CD4-positive, alpha-beta T cell treated with Interleukin-15 for 1 hour (primary cell): Measurements from ENCODE around the gene THUMPD1.
"Not testable (repeated sequence)": the region's sequence is repeated elsewhere in the genome, so short reads cannot be mapped to it uniquely, and the experiment has no call there.

ENCODE experiments used
- DNase-seq: peaks from one replicate; pipeline ENCODE4 v3.0.0-alpha.2; 2020

THUMPD1 gene

DNA sequence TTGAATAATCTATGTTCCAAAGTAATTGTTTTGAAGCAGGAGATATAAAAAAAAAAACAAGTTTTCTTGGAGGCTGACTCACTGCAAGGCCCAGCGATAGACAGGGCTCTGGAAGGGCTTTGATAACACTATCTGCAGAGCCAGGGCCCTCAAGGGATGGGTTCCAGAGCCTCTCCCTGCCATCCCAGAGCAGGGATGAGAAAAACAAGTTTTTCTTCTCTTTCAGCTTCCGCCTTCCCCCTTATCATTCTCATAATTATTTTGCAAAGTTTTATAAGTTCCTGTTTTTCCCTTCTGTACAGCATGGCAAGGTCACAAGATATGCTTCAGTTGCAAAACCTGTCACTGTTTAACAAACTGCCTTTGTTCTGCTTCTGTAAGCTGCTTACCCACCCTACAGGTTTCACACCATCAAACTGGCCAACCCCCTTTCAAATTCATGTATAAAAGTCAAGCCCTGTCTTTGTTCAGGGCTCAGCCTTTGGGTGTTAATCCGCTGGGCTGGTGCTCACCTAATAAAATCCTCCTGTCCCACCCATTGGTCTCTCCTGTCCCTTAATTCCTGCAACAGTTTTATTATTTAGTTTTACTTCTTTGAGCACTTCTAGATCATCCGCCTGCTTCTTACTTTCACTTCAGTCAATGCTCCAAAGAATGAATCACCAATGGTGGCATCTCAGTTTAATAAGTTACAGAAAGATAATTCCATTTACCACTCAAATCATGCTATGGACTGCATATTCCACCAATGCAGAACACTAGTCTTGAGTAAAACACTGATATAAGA, 5.6 kb upstream of the THUMPD1 start:
- DNase-seq, result no peak

DNA sequence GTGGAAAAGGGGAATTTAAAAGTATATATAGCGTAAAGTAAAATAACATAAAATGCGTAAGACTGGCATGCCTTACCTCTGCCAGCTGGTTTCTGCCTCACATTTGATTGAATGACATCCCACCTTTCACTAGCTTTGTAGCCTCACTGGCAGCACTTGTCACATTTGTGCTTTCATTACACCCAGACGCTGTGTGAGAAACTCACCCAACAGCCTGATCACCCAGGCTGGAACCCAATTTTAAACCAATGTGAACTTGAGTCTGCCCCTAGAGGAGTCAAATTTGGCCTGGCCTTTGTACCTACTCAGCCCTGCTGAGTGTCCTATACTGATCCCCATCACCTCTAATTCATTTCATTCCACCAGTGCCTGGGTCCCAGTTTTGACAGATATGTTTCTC, 4.8 kb upstream of the THUMPD1 start:
- no peak for DNase-seq

DNA sequence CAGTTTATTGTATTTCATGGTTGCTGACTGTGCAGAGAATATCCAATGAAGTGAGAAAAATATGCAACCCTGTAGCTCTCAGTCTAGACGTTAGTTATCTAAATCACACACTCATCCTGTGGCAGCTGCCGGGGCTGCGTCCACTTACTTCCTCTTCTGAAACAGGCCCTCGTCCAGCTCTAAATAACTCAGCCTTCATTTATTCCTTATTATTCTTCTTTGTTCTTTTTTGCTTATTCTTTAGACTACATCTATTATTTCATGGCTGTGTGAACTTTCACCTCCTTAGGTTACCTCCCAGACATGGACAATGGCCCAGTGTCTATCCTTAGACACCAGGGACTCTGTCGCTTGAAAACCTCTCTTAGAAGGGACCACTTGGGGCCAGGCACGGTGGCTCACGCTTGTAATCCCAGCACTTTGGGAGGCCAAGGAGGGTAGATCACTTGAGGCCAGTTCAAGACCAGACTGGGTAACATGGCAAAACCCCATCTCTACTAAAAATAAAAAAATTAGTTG, 3.4 kb upstream of the THUMPD1 start:
- peak; percentile 21 for DNase-seq

DNA sequence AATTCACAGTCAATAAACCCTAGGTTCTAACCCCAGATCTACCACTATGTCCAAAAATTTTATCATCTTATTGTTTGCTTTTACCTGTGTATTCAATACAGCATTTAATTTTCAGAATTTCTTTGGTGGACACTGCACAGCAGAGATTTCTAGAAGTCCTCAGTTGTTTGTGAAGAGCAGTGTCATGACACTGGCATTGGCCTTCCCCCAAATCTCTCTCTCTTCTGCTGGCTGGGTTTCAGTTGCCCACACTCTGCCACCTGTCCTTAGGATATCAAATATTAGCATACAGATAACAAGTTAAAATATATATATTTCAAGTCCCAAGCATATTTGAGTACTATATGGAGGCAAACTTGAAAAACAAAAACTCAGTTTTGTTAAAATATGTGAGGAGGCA, 2.0 kb upstream of the THUMPD1 start:
- no peak for DNase-seq

DNA sequence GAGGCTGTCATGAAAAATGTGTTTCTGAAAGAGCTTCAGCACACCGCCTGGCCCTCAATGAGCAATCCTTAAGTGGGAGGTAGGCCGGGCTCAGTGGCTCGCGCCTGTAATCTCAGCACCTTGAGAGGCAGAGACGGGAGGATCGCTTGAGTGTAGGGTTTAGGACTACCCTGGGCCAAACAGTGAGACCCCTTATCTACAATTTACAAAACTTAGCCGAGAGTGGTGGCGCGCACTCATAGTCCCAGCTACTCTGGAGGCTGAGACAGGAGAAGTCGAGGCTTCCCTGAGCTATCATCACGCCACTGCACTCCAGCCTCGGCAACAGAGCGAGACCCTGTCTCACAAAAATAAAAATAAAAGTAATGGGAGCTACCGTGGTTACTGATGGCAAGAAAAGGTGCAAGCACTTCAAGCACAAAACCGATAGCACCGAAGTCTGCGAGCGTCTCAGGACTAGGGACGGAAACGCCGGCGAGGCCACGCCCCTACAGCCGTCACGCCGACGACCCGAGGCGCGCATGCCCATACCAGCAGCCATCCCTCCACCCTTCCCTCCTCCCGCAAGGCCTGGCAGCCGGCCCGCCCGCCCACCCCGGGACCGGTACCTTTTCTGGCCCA, 607 bp downstream of the THUMPD1 start:
- DNase-seq, result peak; percentile 92

DNA sequence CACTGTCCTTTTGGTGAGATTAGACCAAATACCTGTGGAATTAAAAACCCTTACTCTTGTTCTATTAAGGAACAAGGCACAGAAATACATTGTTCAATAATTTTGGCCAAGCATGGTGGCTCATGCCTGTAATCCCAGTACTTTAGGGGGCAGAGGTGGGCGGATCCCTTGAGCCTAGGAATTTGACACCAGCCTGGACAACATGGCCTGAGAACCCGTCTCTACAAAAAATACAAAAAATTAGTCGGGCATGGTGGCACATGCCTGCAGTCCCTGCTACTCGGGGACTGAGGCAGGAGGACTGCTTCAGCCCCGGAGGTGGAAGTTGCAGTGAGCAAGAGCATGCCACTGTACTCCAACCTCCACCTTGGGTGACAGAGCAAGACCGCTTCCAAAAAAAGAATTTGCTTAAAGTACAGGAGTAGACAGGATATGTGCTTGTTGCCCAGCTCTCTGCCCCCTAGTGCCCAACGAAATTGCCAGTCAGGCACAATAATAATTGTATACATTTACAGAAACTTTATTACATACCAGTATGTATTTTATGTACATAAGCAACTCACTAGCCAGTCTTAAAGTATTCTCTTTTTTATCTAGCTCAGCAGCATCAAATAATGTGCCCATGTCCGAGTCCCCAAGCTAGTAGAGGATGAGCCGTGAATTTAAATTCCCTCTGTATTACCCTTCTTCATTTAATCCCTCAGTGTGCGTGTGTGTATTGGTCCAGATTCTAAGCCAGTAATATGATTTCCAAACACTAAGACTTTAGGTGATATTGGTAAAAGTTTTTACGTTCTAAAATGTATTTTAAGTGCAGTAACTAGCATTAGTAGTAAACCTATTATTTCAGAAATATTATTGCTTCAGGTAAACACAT, 1.4 kb downstream of the THUMPD1 start:
- DNase-seq, result peak; percentile 23

DNA sequence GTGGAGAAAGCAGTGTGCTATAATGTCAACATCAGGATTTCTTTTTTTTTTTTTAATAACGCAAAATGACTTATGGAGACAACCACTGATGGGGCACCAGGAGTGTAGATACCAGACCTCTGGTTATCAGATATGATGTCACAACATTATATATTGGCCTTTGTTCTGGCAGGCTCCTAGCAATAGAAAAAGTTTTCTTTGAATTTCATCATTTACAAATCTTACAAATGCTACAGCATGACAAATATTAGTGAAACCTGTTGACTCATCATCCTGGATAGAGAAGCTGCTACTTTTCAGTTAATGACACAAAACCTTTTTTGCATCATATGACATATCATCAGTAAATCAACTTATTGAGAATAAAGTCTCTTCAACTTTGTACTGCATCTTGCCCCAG, 6.1 kb downstream of the THUMPD1 start:
- no peak for DNase-seq

DNA sequence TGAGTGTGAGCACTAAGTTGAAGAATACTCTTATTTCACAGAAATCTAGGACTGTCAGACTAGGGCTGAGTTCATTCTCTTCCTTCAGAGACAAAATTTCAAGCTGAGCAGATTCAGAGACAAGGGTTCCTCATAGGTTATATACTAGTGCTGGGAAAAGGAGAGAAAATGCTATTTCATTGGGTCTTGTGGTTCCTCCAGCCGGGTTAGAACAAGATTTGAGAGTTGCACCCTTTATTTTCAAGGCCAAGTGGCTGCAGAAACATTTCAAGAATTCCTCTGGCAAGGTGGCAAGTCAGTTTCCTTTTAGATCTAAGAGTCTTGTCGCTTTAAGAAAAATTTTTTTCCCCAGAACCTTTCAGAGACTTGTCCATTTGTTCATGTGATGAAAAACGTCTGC, 6.8 kb downstream of the THUMPD1 start:
- DNase-seq, result no peak

DNA sequence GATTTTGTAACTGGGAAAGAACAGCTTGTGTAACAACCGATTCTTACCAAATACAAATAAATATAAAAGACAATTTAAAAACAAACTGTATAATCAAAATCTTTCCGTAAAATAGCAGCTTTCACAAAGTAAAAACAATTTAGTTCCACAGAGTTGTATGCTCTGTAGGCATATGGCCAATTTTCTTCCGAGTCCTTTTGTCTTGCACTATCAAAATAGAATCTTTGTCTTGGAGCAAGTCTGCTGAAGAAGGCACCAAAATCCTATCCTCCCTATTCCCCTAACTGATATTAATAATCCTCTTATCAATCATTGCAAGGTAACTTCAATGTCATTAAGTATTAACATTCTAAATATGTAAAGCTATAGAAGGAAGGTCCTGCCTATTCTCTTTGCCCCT, 7.6 kb downstream of the THUMPD1 start:
- no peak for DNase-seq

DNA sequence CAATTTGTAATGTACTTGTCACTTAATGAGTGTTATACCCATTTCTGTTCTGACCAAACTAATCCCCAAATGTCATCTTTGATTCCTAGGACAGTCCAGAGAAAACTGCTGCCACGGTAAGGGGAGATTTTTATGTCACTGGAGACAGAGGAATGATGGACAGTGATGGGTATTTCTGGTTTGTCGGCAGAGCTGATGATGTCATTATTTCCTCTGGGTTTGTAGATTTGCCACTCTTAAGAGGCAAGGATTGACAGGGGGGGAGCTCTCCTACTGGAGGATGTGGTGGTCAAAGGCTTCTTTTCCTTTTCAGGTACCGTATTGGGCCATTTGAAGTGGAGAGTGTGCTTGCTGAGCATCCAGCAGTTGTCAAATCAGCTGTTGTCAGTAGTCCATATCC, 12.5 kb downstream of the THUMPD1 start:
- no peak for DNase-seq

DNA sequence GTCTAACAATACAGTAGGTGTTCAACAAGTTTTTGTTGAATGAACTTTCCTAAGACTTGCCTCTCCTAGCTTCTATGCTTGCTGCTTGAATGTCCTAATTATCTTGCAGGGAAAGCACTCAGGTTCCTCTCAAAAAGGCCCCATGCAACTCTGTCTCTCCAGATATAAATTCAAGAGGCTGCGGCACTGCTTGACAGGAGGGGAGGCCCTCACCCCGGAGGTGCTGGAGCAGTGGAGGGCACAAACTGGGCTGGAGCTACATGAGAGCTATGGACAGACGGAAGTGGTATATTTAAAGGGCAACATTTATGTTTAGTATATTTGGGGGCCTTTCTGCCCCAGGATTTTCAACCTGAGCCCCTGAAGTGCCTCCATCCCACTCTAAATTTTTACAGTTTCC, 14.4 kb downstream of the THUMPD1 start:
- no peak for DNase-seq

DNA sequence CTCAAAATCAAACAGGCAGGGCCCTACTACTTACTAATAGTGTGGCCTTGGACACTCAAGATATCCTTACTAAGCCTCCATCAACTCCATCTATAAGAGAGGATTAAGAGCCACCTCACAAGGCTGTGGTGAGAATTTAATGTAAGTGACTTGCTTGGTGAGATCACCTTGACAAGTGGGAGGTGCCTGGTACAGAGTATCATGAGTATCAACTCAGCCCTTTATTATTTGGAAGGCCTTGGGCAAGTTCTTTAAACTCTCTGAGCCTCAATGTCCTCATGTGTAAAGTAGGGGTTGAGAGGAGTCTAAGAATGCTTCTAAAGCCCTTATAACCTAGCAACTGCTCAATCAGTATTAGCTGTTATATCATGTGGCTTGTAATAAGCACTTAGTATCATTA, 15.0 kb downstream of the THUMPD1 start:
- DNase-seq, result no peak

DNA sequence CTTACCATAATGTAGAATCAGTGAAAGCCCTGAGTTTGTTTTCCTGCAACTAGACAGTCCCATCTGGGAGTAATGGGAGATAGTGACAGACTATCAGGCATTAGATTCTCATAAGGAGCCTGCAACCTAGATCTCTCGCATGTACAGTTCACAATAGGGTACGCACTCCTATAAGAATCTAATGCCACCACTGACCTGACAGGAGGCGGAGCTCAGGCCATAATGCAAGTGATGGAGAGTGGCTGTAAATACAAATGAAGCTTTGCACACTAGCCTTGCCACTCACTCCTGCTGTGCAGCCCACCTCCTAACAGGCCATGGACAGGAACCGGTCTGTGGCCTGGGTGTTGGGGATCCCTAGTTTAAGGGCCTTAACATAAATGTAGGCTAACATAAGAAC, 21.4 kb downstream of the THUMPD1 start:
- DNase-seq, result no peak

DNA sequence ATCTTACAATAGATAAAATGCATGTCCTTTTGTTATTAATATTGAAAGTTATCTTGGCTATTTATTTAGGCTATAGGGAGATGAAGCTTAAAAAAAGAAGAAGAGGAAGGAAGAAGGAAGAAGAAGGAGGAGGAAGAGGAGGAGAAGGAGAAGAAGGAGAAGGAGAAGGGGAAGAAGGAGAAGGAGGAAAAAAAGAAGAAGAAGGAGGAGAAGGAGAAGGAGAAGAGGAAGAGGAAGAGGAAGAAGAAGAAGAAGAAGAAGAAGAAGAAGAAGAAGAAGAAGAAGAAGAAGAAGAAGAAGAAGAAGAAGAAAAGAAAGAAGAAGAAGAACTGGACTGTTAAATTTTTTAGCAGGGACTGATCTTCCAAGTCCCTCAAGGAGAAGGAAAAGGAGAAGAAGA, 23.9 kb downstream of the THUMPD1 start:
- not testable (repeated sequence) for DNase-seq

DNA sequence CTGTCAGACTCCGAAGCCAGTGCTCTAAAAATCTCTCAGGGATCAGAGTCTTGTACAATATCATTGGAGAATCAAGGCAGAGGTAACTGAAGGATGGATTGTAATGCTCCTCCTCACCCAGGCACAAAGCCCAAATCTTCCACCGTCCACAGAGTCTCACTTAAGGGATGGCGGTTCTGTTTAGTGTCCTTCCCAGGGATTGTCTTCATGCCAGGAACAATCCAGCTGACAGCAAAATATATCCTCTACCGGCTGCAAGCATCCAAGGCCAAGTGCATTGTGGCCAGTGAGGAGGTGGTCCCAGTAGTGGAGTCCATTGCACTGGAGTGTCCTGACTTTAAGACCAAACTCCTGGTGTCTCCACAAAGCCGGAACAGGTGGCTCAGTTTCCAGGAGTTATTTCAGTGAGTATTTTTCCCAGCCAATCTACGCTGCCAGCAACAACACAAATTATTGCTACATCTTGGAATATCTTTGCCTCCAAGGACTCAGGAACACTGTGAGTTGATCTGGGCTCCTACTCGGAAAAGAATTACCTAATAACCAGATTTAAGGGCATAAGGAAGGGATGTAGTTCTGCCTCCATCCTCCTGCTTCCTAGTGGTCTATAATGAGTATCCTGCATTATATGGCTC, 30.2 kb downstream of the THUMPD1 start:
- no peak for DNase-seq

DNA sequence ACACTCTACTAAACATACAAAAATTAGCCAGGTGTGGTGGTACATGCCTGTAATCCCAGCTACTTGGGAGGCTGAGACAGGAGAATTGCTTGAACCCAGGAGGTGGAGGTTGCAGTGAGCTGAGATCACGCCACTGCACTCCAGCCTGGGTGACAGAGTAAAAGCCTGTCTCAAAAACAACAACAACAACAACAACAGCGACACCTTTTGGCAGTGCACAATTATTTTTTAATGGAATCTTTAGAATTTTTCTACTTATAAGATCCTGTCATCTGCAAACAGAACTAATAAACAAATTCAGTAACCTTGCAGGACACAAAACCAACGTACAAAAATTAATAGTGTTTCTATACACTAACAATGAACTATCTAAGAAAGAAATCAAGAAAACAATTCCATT, 33.5 kb downstream of the THUMPD1 start:
- not testable (repeated sequence) for DNase-seq

DNA sequence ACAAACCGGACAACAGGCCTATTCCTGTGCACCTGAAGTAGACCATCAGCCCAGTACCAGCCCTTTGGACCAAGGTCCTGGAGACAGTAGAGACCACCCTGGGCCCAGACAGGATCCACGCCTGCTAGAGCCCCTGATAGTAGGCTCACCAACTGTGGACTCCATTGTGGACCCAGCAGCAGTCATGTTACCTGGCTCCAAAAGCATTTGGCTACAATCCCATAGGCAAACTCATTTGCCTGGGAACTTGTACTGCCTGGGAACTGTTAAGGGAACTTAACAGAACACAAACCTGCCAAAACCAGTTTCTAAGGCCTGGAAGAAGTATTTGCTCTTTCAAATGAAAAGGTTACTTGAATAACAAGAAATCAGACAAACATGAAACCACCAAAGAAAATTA, 34.2 kb downstream of the THUMPD1 start:
- DNase-seq, result no peak

DNA sequence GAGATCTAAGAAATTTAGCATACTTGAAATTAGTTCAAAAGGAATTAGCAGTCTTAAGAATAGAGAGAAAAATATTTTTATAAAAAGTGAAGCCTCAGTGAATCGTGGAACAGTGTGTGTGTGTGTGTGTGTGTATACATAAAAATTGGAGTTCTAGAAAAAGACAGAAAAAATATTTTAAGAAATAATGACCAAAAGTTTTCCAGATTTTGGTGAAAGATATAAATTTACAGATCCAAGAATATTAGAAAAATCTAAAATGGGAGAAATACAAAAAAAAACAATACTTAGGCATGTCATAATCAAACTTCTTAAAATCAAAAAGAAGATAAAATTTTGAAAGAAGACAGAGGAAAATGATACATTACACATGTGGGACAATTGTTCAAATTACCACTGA, 35.6 kb downstream of the THUMPD1 start:
- not testable (repeated sequence) for DNase-seq

DNA sequence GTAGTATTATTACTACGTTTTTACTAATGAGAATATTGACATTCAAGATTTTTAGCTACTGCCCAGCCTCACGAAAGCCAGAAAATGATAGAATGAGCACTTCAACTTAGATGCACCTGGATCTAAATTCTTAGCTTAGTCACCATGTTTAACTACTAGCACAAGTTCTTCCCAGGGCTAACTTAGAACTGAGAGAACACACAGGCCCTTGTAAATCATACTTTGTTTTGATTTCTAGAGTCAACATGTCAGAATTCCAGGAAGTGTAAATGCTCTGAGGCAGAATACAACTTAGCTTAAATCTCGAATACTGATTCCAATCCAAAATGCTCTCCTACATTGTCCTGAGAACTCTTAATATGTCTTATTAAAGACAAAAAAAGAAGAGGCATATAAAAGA, 37.3 kb downstream of the THUMPD1 start:
- no peak for DNase-seq

DNA sequence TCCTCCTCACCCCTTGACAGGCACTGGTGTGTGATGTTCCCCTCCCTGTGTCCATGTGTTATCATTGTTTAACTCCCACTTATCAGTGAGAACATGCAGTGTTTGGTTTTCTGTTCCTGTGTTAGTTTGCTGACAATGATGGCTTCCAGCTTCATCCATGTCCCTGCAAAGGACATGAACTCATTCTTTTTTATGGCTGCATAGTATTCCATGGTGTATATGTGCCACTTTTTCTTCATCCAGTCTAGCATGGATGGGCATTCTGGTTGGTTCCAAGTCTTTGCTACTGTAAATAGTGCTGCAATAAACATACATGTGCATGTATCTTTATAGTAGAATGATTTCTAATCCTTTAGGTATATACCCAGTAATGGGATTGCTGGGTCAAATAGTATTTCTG, 39.9 kb downstream of the THUMPD1 start:
- not testable (repeated sequence) for DNase-seq

DNA sequence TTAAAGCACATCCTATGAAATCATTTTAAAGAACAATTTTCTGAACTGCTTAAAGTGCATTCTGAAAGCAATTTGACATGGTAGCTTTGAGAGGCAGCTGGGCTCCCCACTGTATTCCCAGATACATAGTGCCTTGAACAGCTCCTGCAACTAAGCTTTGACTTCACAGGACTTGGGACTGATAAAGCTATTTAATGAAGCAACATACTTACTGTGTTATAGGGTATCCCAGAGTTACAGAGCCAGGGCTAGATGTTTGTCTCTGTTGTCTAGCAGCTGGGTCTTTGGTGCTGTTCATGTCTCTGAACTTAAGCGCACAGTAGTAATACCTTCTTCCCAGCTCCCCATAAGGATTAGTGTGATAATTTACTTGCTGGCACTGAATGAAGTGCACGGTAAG, 45.0 kb downstream of the THUMPD1 start:
- DNase-seq, result no peak

DNA sequence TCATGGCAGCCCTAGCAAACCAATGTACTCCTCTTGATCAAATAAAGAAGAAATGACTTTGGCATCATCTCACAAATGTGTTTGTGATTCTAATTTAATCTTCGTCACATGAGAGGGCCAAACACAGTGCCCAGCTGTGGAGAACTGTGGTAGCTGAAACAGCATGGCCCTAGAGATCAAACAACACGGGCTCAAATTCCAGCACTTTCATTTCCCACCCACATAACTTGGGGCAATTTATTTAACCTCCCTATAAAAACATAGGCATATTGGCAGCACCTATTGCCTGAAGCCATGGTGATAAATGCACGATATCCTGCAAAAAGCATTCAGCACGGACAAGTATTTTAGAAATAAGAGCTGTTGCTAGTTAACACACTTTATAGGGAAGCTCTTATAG, 46.6 kb downstream of the THUMPD1 start:
- DNase-seq, result no peak

DNA sequence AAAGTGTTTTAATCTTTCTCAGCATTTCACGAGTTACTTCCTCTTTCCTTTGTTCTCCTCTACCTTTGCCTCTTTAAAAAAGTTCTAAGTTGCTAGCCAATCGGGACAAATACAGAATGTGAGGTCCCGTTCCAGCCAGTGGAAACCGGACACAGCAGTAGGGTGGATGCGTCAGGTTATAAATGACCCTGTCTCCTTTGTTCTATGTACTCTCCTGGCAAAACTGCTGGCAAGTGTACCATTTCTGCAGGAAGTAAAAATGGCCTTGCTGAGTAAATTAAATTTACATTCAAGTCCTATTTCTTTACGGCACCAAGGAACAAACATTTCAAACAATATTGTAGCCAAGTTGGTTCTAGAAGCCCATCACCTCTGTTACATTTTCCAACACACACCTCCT, 47.5 kb downstream of the THUMPD1 start:
- not testable (repeated sequence) for DNase-seq
